Measurements from ENCODE around the gene UBL5. TPM values are rescaled to one million over a fixed set of nuclear protein-coding genes. Genes with fewer than 3 reads are reported as not detected.
"Not testable (repeated sequence)": the region's sequence is repeated elsewhere in the genome, so short reads cannot be mapped to it uniquely, and the experiment has no call there.

Gene UBL5
- total RNA-seq, 2 donors from 2014 or later: 280 to 315 TPM

- DNase-seq; intact Hi-C loops (cut with DNase I, micrococcal nuclease); ATAC-seq: not testable (repeated sequence)
These were observed 16.0 kb downstream of the UBL5 start for GRCh38 chr19:9843626-9844273.

- DNase-seq (peak; percentile 40 to 55), ATAC-seq (peak; percentile 45)
- intact Hi-C loops (cut with DNase I, micrococcal nuclease): no loop called here
These were observed 19.5 kb downstream of the UBL5 start for GRCh38 chr19:9847087-9847671.

- DNase-seq (no peak), ATAC-seq (peak; percentile 42)
- intact Hi-C loops (cut with DNase I, micrococcal nuclease): no loop called here
These were observed 20.3 kb downstream of the UBL5 start for GRCh38 chr19:9848060-9848459.

- ATAC-seq (no peak), DNase-seq (no peak)
- intact Hi-C loops (cut with DNase I, micrococcal nuclease): no loop called here
These were observed 21.0 kb downstream of the UBL5 start for GRCh38 chr19:9848762-9849161.

- DNase-seq: no peak
- intact Hi-C loops (cut with DNase I, micrococcal nuclease): no loop called here
- no peak for ATAC-seq
These were observed 22.1 kb downstream of the UBL5 start for GRCh38 chr19:9849791-9850190.

GRCh38 chr19:9850235-9850959, 22.7 kb downstream of the UBL5 start:
- intact Hi-C loops (cut with DNase I, micrococcal nuclease): no loop called here
- no peak for ATAC-seq
- no peak for DNase-seq

- intact Hi-C loops (cut with DNase I, micrococcal nuclease): no loop called here
These were observed 26.6 kb downstream of the UBL5 start for GRCh38 chr19:9854282-9854846.

GRCh38 chr19:9856609-9857008, 28.9 kb downstream of the UBL5 start:
- no peak for DNase-seq
- no peak for ATAC-seq
- intact Hi-C loops (cut with DNase I, micrococcal nuclease): no loop called here

More at GRCh38 chr19:9854282-9854846, 26.6 kb downstream of the UBL5 start:
- DNase-seq (no peak), ATAC-seq (no peak)

GRCh38 chr19:9857076-9857721, 29.5 kb downstream of the UBL5 start:
- DNase-seq (no peak), ATAC-seq (no peak)
- intact Hi-C loops (cut with DNase I, micrococcal nuclease): no loop called here

GRCh38 chr19:9857920-9858746, 30.4 kb downstream of the UBL5 start:
- ATAC-seq: no peak
- DNase-seq: no peak
- intact Hi-C loops (cut with DNase I, micrococcal nuclease): no loop called here

- DNase-seq (no peak), ATAC-seq (no peak)
- intact Hi-C loops (cut with DNase I, micrococcal nuclease): no loop called here
These were observed 31.0 kb downstream of the UBL5 start for GRCh38 chr19:9858766-9859165.

- DNase-seq: no peak
- intact Hi-C loops (cut with DNase I, micrococcal nuclease): no loop called here
- no peak for ATAC-seq
These were observed 32.7 kb downstream of the UBL5 start for GRCh38 chr19:9860407-9860806.

- intact Hi-C loops (cut with DNase I, micrococcal nuclease): no loop called here
- ATAC-seq (no peak), DNase-seq (no peak)
These were observed 33.8 kb downstream of the UBL5 start for GRCh38 chr19:9861503-9861902.

- intact Hi-C loops (cut with DNase I, micrococcal nuclease): no loop called here
- ATAC-seq (no peak), DNase-seq (no peak)
These were observed 35.2 kb downstream of the UBL5 start for GRCh38 chr19:9862938-9863337.

GRCh38 chr19:9863759-9864158, 36.0 kb downstream of the UBL5 start:
- ATAC-seq: no peak
- intact Hi-C loops (cut with DNase I, micrococcal nuclease): no loop called here
- no peak for DNase-seq

- no peak for DNase-seq
- intact Hi-C loops (cut with DNase I, micrococcal nuclease): no loop called here
- ATAC-seq: no peak
These were observed 38.2 kb downstream of the UBL5 start for GRCh38 chr19:9865732-9866501.

- ATAC-seq (no peak), DNase-seq (no peak)
- intact Hi-C loops (cut with DNase I, micrococcal nuclease): no loop called here
These were observed 41.4 kb downstream of the UBL5 start for GRCh38 chr19:9868983-9869617.

All from left colon (tissue), 2 donors.